BJ (cell line): Measurements from ENCODE around the gene LY6G6C. TPM values are rescaled to one million over a fixed set of nuclear protein-coding genes. Genes with fewer than 3 reads are reported as not detected.
"Not testable (repeated sequence)": the region's sequence is repeated elsewhere in the genome, so short reads cannot be mapped to it uniquely, and the experiment has no call there.

Experiments used
- CTCF ChIA-PET: fragments of 350-600 bp; formaldehyde crosslinking; extraction: SDS; loops from one replicate; lab custom pipeline; 2021; ENCODE audit warnings: antibody characterized with exemption, inconsistent platforms; lab: Yijun Ruan, JAX
- POLR2A ChIA-PET: fragments of 300-600 bp; sonication (Branson Sonifier 250); formaldehyde crosslinking; extraction: SDS; loops from one replicate; lab custom pipeline; 2021; ENCODE audit warnings: antibody characterized with exemption; lab: Charles Lee
- DNase-seq: peaks from one replicate; pipeline ENCODE4 v3.0.0-alpha.2; 2011; ENCODE audit warnings: low read depth
- H3K27me3 ChIP-seq: 2 replicates; pipeline ENCODE4 v1.6.0; 2011; ENCODE audit warnings: low read length; ENCODE audit not compliant: control insufficient read depth, insufficient read depth
- H3K36me3 ChIP-seq: 2 replicates; pipeline ENCODE4 v1.5.1; 2011; ENCODE audit warnings: low read length; ENCODE audit not compliant: control insufficient read depth, insufficient read depth
- H3K4me3 ChIP-seq: 2 replicates; pipeline ENCODE4 v1.5.1; 2011; ENCODE audit warnings: low read depth, mild to moderate bottlenecking, control low read depth, low read length
- CTCF ChIP-seq: IDR thresholded peaks from 2 replicates; pipeline ENCODE4 v1.5.1; 2011; ENCODE audit warnings: low read depth, mild to moderate bottlenecking, control low read depth, inconsistent platforms, low read length, moderate library complexity; ENCODE audit not compliant: insufficient read depth
- polyA plus RNA-seq: library from polyadenylated mRNA; depleted of rRNA; stranded (reverse); fragments of >200 nt; gene quantifications from 2 replicates; pipeline ENCODE4 v1.2.3, GENCODE V29; 2011

Gene LY6G6C
- polyA plus RNA-seq, 1 experiment, result not detected

- POLR2A ChIA-PET, result no interaction called here
- Histone ChIP-seq H3K4me3 (no peak overlapping the region), H3K27me3 (peaks cover 5% of the 10 kb centered on the region; the same call in 1 of the 2 replicates), H3K36me3 (no peaks in the 10 kb centered on the region)
- no peak for DNase-seq
- CTCF ChIA-PET, result interaction anchor here (0.7 to 1.7 kb wide), 4 partner anchors 7 to 59 kb away, joined by 3 to 5 read pairs (median 4); partner anchors contain the start of gene ABHD16A
- TF ChIP-seq CTCF, result no peak
Observed at GRCh38 chr6:31710523-31711219, 10.9 kb downstream of the LY6G6C start.

- H3K36me3 ChIP-seq, DNase-seq, POLR2A ChIA-PET, H3K4me3 ChIP-seq, H3K27me3 ChIP-seq: not testable (repeated sequence)
- CTCF ChIA-PET, result interaction anchor here (1.0 kb wide), 1 partner anchor 122 kb away, joined by 3 read pairs; no protein-coding TSS in a partner anchor
Observed at GRCh38 chr6:31709157-31709556, 12.4 kb downstream of the LY6G6C start.

- ChIA-PET POLR2A (no interaction called here), CTCF (interaction anchor here (1.0 kb wide), 1 partner anchor 122 kb away, joined by 3 read pairs; no protein-coding TSS in a partner anchor)
- Histone ChIP-seq H3K36me3 (no peaks in the 10 kb centered on the region), H3K4me3 (no peak overlapping the region), H3K27me3 (no peaks in the 10 kb centered on the region)
- DNase-seq, result no peak
- TF ChIP-seq CTCF, result no peak
Observed at GRCh38 chr6:31708224-31708623, 13.3 kb downstream of the LY6G6C start.

- Histone ChIP-seq H3K27me3 (no peaks in the 10 kb centered on the region), H3K36me3 (no peaks in the 10 kb centered on the region), H3K4me3 (no peak overlapping the region)
- TF ChIP-seq CTCF, result no peak
- no peak for DNase-seq
- ChIA-PET POLR2A (no interaction called here), CTCF (no interaction called here)
Observed at GRCh38 chr6:31707701-31708100, 13.8 kb downstream of the LY6G6C start.

GRCh38 chr6:31706599-31706998, 14.9 kb downstream of the LY6G6C start, which contains the start of gene LY6G6F:
LY6G6F (plus strand) TSS chr6:31706866; CDS start chr6:31706907, 41 bp downstream.
- TF ChIP-seq CTCF, result no peak
- POLR2A ChIA-PET, result no interaction called here
- CTCF ChIA-PET, result interaction anchor here (1.2 kb wide), 1 partner anchor 66 kb away, joined by 3 read pairs; no protein-coding TSS in a partner anchor
- Histone ChIP-seq H3K4me3 (no peak within 1 kb of the TSS), H3K27me3 (no peaks in the 10 kb centered on the region), H3K36me3 (no peaks in the 10 kb centered on the region)
- no peak for DNase-seq
